BLaER1 treated with 17β-estradiol and CSF1 and Interleukin-3, amounts not matched to agents 10 nM and 100 nM (cell line): ENCODE data around the gene ANKRD29.
A peak's percentile ranks its signal among the peaks of the same experiment; 100 is the strongest.

ENCODE experiments used
- H3K27ac ChIP-seq, 11 experiments: shearing (Covaris generic); formaldehyde crosslinking; 2 replicates each; pipeline ENCODE4 v1.8.1; 2022
- H3K27me3 ChIP-seq, 11 experiments: shearing (Covaris generic); formaldehyde crosslinking; 2 replicates each; pipeline ENCODE4 v1.8.1; 2022
- H3K36me3 ChIP-seq, 11 experiments: shearing (Covaris generic); formaldehyde crosslinking; 2 replicates each; pipeline ENCODE4 v1.8.1; 2022
- H3K4me1 ChIP-seq, 10 experiments: shearing (Covaris generic); formaldehyde crosslinking; 2 replicates each; pipeline ENCODE4 v1.8.1; 2022
- H3K4me2 ChIP-seq, 11 experiments: shearing (Covaris generic); formaldehyde crosslinking; 2 replicates each; pipeline ENCODE4 v1.8.1; 2022
- H3K4me3 ChIP-seq, 10 experiments: shearing (Covaris generic); formaldehyde crosslinking; 2 replicates each; pipeline ENCODE4 v1.8.1; 2022
- H3K9ac ChIP-seq, 11 experiments: shearing (Covaris generic); formaldehyde crosslinking; 2 replicates each; pipeline ENCODE4 v1.8.1; 2022
- H3K9me3 ChIP-seq, 11 experiments: shearing (Covaris generic); formaldehyde crosslinking; replicated peaks in 1 of 11; 2 replicates each; pipeline ENCODE4 v1.8.1; 2022
- H4K20me1 ChIP-seq, 11 experiments: shearing (Covaris generic); formaldehyde crosslinking; 2 replicates each; pipeline ENCODE4 v1.8.1; 2022
- Cebpa-rat ChIP-seq, 11 experiments: shearing (Covaris generic); IDR thresholded peaks; 2 replicates each; pipeline ENCODE4 v1.8.1; 2022

ANKRD29 gene

GRCh38 chr18:23703057-23703986, 40.6 kb upstream of the ANKRD29 start:
- Histone ChIP-seq H3K9me3 (peaks cover 10 to 18% (median 15%) of the 10 kb centered on the region in 11 experiments), H3K36me3 (no peaks in the 10 kb centered on the region; a peak in 2 of 22 replicates), H3K4me2 (no peak overlapping the region), H3K4me1 (peaks cover 0 to 15% (median 0%) of the 10 kb centered on the region in 10 experiments; a peak in 6 of 20 replicates), H3K27me3 (no peaks in the 10 kb centered on the region), H4K20me1 (no peaks in the 10 kb centered on the region), H3K27ac (no peak overlapping the region; a peak in 1 of 22 replicates), H3K4me3 (no peak overlapping the region), H3K9ac (no peak overlapping the region)
- no peak for TF ChIP-seq Cebpa-rat (IDR thresholded peaks at IDR 0.05)

- Histone ChIP-seq H3K4me3 (no peak overlapping the region), H3K27ac (no peak overlapping the region), H3K4me2 (peak overlapping the region in 1 of 11 experiments; percentile 3; a peak in 1 of 22 replicates), H3K27me3 (no peaks in the 10 kb centered on the region), H4K20me1 (no peaks in the 10 kb centered on the region), H3K9me3 (peaks cover 7 to 12% (median 10%) of the 10 kb centered on the region in 11 experiments), H3K9ac (no peak overlapping the region), H3K36me3 (no peaks in the 10 kb centered on the region; a peak in 1 of 22 replicates), H3K4me1 (peaks cover 0 to 15% (median 0%) of the 10 kb centered on the region in 10 experiments; a peak in 6 of 20 replicates)
- TF ChIP-seq Cebpa-rat (IDR thresholded peaks at IDR 0.05): no peak
These were observed 39.9 kb upstream of the ANKRD29 start for GRCh38 chr18:23702606-23703005.

GRCh38 chr18:23701544-23702064, 38.9 kb upstream of the ANKRD29 start:
- no peaks in the 10 kb centered on the region for H3K36me3 ChIP-seq
- H3K27ac ChIP-seq: no peak overlapping the region
- H3K9me3 ChIP-seq: peaks cover 0 to 3% (median under 1%) of the 10 kb centered on the region in 11 experiments; a peak in 5 of 22 replicates
- no peaks in the 10 kb centered on the region for H3K27me3 ChIP-seq
- H3K9ac ChIP-seq: no peak overlapping the region
- no peak overlapping the region for H3K4me3 ChIP-seq
- H3K4me2 ChIP-seq: 0 out of 22 replicates have a peak overlapping the region, but pooled peaks of 2 of the 11 experiments have one; percentile 1 to 4
- no peaks in the 10 kb centered on the region for H4K20me1 ChIP-seq
- no peak for TF ChIP-seq Cebpa-rat (IDR thresholded peaks at IDR 0.05)
- peaks cover 0 to 15% (median 0%) of the 10 kb centered on the region in 10 experiments; a peak in 6 of 20 replicates for H3K4me1 ChIP-seq

- H3K9ac ChIP-seq: no peak overlapping the region
- H3K4me2 ChIP-seq: 0 out of 22 replicates have a peak overlapping the region, but pooled peaks of 2 of the 11 experiments have one; percentile 4 to 26
- peaks cover 0 to 15% (median 0%) of the 10 kb centered on the region in 10 experiments; a peak in 6 of 20 replicates for H3K4me1 ChIP-seq
- no peaks in the 10 kb centered on the region for H3K27me3 ChIP-seq
- TF ChIP-seq Cebpa-rat (IDR thresholded peaks at IDR 0.05): no peak
- no peak overlapping the region for H3K27ac ChIP-seq
- H3K36me3 ChIP-seq: no peaks in the 10 kb centered on the region
- no peaks in the 10 kb centered on the region for H4K20me1 ChIP-seq
- H3K9me3 ChIP-seq: no peaks in the 10 kb centered on the region
- no peak overlapping the region for H3K4me3 ChIP-seq
These were observed 38.3 kb upstream of the ANKRD29 start for GRCh38 chr18:23701017-23701416.

GRCh38 chr18:23694637-23695430, 32.1 kb upstream of the ANKRD29 start:
- no peak overlapping the region for H3K4me3 ChIP-seq
- no peaks in the 10 kb centered on the region for H3K36me3 ChIP-seq
- no peak overlapping the region for H3K9ac ChIP-seq
- H3K9me3 ChIP-seq: peaks cover 0 to 11% (median 8%) of the 10 kb centered on the region in 11 experiments; a peak in 14 of 22 replicates
- H3K27me3 ChIP-seq: peaks cover 12 to 25% (median 19%) of the 10 kb centered on the region in 11 experiments
- H3K4me2 ChIP-seq: peak overlapping the region in 2 of 11 experiments; percentile 26 to 28; a peak in 4 of 22 replicates
- peaks cover 0 to 5% (median 0%) of the 10 kb centered on the region in 11 experiments; a peak in 3 of 22 replicates for H4K20me1 ChIP-seq
- no peak for TF ChIP-seq Cebpa-rat (IDR thresholded peaks at IDR 0.05)
- no peak overlapping the region for H3K27ac ChIP-seq
- peaks cover 2 to 15% (median 3%) of the 10 kb centered on the region in 10 experiments; a peak in 19 of 20 replicates for H3K4me1 ChIP-seq

GRCh38 chr18:23693846-23694245, 31.1 kb upstream of the ANKRD29 start:
- Histone ChIP-seq H3K9me3 (peaks cover 0 to 12% (median 9%) of the 10 kb centered on the region in 11 experiments; a peak in 14 of 22 replicates), H3K36me3 (no peaks in the 10 kb centered on the region), H3K27ac (no peak overlapping the region), H3K27me3 (peaks cover 22 to 35% (median 29%) of the 10 kb centered on the region in 11 experiments), H3K4me3 (no peak overlapping the region), H3K4me2 (no peak overlapping the region), H4K20me1 (peaks cover 0 to 13% (median 0%) of the 10 kb centered on the region in 11 experiments; a peak in 3 of 22 replicates), H3K4me1 (peaks cover 12 to 23% (median 13%) of the 10 kb centered on the region in 10 experiments; a peak in 19 of 20 replicates), H3K9ac (no peak overlapping the region)
- no peak for TF ChIP-seq Cebpa-rat (IDR thresholded peaks at IDR 0.05)

- H3K27ac ChIP-seq: no peak overlapping the region
- peaks cover 37 to 52% (median 44%) of the 10 kb centered on the region in 11 experiments for H3K27me3 ChIP-seq
These were observed 27.9 kb upstream of the ANKRD29 start for GRCh38 chr18:23690505-23691068.

More at GRCh38 chr18:23690505-23691068, 27.9 kb upstream of the ANKRD29 start:
- Histone ChIP-seq H4K20me1 (peaks cover 0 to 16% (median 0%) of the 10 kb centered on the region in 11 experiments; a peak in 3 of 22 replicates), H3K4me1 (peaks cover 13 to 24% (median 14%) of the 10 kb centered on the region in 10 experiments; a peak in 19 of 20 replicates), H3K36me3 (no peaks in the 10 kb centered on the region), H3K4me3 (0 out of 20 replicates have a peak overlapping the region, but pooled peaks of 1 of the 10 experiments have one; percentile 62), H3K9me3 (peaks cover 0 to 12% (median 9%) of the 10 kb centered on the region in 11 experiments; a peak in 14 of 22 replicates), H3K4me2 (no peak overlapping the region), H3K9ac (no peak overlapping the region)
- TF ChIP-seq Cebpa-rat (IDR thresholded peaks at IDR 0.05): no peak
